Amygdala (tissue), 56 donors: ENCODE results near the gene SDHAF2.

Source experiments
- DNase-seq, 56 donors: peaks; one replicate each; lab custom pipeline; 2025; lab: John Stamatoyannopoulos, UW

SDHAF2 gene

DNA sequence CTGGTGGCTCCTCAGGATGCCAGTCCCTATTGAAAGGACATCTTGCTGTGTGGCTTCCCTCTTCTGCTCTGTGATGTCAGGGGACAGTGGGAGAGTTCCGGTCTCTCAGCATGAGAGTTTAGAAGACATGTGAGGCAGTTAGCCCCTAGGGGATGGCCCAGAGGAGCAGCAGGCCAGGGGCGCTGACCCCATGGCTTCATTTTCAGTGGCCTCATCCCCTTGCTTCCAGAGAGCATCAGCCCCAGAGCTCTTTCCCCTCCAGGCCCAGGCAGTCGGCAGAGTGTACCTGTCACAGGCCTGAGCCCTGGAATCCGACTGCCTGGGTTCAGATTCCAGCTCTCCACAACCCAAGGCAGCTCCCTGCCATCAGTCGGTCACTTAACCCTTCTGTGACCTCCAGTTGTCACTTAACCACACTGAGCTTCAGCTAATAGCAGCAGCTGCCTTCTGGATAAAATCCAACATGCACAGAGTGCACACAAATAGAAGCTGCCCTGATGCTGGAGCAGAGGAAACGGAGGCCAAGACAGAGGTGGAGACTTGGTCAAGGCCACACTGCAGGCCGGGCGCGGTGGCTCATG lies 64.5 kb downstream of the SDHAF2 start:
- DNase-seq, result no peak

DNA sequence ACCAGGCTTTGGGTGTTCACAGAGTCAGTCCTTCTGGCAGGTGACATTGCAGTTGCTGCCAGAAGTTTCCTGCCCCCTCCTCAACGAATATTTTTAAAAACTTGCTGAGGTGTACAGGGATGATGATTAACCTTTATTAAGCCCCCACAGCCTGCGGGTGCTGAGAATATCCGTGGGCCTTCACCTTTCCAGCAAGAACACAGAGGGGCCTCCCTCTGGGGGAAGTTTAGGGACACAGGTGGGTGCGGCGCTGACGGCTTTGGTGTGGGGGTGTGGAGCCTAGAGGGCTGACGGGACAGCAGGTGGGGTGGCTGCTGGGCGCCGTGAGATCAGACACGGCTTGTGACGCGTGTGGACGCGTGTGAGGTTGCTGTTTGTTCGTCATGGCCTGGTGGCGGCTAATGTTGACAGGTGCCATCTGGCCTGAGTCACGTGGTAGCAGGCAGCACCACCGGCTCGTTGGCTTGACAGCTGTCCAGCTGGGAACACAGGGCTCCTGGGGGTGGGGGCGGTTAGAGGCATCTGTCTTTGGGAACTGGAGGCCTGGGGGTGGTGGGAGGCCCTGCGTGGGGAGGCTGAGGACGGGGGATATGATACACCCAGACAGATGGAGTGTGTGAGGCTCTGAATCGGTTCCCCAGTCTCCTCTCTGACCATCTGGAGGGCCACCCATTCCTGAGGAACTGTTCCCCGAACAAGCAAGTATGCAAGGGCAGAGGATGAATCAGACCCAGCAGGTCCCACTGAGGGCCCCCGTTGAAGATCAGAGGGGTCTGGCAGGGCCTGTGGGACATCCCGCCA lies 66.1 kb downstream of the SDHAF2 start:
- peak in 2 of 56 donors; percentile 21 to 35 for DNase-seq
